WI38 (cell line): ENCODE results near the gene EFNA5.

Source experiments
- H3K4me3 ChIP-seq: 2 replicates; pipeline ENCODE4 v1.5.1; 2011; ENCODE audit warnings: low read depth, mild to moderate bottlenecking, control low read depth, low read length
- TF ChIP-seq, protein P1 (sequence below): IDR thresholded peaks from 2 replicates; pipeline ENCODE4 v1.5.1; 2012; ENCODE audit warnings: low read depth, mild to moderate bottlenecking, control low read depth, low read length

Gene EFNA5

DNA sequence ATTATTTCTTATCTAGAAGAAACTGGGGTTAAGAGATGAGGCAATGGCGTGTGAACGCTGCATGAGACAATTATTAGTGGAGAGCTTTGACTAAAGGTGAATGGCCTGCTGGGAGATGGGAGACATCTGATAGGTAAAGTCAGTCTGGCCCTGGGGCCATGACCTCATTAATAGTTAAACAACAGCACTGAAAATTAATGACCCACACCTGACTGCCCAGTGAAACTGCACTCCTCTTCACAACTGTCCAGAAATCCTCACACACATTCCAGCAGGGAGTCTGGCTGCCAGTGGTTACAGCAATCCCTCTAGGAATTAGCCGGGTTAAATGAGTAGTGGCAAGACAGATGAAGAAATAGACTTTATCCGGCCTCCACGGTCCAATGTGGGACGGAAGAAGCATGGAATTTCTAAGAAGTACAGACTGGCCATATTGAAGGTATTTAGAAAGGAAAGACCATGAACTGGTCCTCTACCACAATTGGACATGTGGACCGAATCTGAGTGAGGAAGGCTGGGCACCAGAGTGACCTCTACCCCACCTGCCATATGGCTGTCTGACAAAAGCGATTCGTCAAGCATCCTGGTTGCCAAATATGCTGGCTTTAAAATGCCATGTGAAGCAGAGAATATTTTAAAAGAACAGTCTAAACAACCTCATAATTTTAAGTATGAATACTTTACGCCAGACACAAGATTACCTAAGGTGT, 138.4 kb downstream of the EFNA5 start:
- no peak overlapping the region for H3K4me3 ChIP-seq
- TF ChIP-seq, protein P1, sequence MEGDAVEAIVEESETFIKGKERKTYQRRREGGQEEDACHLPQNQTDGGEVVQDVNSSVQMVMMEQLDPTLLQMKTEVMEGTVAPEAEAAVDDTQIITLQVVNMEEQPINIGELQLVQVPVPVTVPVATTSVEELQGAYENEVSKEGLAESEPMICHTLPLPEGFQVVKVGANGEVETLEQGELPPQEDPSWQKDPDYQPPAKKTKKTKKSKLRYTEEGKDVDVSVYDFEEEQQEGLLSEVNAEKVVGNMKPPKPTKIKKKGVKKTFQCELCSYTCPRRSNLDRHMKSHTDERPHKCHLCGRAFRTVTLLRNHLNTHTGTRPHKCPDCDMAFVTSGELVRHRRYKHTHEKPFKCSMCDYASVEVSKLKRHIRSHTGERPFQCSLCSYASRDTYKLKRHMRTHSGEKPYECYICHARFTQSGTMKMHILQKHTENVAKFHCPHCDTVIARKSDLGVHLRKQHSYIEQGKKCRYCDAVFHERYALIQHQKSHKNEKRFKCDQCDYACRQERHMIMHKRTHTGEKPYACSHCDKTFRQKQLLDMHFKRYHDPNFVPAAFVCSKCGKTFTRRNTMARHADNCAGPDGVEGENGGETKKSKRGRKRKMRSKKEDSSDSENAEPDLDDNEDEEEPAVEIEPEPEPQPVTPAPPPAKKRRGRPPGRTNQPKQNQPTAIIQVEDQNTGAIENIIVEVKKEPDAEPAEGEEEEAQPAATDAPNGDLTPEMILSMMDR, result no peak

DNA sequence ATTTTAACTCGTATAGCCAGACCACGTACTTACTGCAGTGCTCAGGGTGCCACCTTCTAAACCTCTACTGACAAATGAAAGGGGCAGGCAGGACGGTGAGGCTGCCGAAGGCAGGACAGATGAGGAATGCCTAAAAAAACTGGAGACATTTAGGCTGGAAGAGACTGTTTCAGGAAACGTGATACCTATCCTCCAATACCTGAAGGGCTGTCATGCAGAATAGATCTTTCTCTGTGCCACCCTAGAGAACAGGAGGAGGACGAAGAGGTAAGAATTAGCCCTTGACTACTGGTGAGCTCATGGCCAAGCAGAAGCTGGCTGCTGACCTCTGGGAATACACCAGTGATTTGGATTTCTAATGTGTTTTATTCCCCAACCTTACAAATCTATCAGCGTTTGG, 139.4 kb downstream of the EFNA5 start:
- TF ChIP-seq, protein P1, result no peak
- no peak overlapping the region for H3K4me3 ChIP-seq

DNA sequence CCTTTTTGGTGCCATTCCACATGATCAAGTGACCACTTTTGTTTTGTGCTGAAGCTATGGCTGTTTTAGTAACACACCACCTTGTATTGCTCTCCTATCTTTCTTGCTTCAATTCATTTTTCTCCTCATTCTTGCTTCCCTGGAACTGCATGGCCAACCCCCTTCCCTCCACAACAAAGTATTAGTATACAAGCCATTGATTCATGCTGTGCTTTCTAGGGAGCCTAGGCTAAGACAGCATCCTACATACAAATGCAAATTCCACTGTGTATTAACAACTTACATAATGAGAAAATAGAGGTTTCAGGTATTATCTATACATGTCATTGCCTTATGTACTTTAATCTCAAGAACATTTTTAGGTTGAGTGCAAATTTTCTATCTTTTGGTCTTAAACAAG, 141.1 kb downstream of the EFNA5 start:
- TF ChIP-seq, protein P1, result no peak
- no peak overlapping the region for H3K4me3 ChIP-seq

DNA sequence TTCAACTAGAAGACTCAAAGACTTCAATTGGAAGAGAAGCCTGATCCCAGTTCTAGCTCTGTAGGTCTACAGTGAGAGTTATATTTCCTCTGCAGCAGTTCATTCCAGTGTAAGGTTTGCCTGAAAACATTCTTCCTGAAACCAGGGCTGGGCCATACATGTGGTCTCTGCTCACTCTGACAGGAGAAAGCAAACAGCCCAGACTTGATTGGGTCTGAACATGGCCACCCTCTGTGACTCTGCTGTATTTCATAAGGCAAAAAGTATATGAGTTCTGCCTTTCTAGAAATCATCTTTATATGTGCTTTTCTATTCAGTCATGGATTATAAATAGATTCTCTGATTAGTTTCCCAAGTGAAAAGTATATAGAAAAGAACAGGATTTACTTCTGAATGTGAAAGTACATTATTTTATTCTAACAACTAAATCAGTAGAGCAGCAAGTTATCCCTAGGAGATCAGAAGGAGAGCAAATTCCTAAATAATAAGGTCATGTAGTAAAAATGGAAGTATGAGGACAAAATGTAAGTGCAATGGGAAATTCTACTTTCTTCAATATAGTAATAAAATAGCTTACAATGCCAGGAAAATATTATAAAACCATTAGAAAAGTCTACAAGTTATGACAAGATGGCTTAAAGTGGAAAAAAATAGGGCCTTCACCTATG, 144.3 kb downstream of the EFNA5 start:
- TF ChIP-seq, protein P1, result no peak
- H3K4me3 ChIP-seq, result no peak overlapping the region

DNA sequence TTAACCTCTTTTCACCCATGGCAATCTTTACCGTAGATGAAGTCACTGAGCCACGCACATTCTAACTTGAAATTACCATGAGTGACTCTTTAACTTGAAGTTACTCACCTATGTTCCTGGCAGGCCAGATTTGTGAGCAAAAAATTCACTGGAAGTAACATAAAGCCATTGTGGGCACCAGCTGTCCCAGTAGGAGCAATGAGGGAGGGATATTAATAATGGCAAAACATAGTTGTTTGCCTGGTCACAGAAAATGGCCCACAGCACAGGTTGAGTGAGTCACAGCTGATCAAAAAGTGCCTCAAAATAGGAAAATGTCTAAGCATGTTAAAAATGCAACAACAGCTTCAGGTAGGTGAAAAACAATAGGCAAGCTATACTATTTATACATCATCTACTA, 146.6 kb downstream of the EFNA5 start:
- H3K4me3 ChIP-seq, result no peak overlapping the region
- TF ChIP-seq, protein P1, result no peak

DNA sequence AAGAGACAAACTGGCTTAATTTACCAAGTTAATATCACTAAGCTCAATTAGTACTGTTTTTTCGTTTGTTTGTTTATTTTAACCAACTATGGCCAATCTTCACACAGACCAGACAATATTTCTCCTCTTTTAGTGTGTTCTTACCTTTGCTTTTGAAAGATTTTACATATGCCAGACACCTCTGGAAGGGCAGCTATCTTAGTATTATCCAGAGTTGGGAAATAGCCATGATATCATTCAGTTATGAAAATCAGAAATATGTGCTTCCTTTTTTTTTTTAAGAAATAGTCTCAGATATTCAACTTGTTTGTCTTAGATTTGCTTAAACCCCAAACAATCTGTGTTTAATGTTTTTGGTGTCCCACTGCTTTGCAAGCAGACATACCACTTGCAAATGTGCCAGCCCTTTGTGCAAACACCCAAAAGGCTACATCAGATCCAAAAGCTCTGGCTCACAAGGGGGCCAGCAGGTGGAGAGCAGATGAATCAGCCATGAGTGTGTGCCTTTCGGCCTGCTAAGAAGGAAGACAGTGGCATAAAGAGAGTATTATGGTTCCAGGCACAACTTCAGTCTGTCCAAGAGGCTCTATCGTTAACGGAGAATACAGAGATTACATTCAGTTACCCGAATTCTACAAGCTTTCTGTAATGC, 147.6 kb downstream of the EFNA5 start:
- no peak overlapping the region for H3K4me3 ChIP-seq
- TF ChIP-seq, protein P1, result no peak

GRCh38 chr5:107522456-107522855, 148.3 kb downstream of the EFNA5 start:
- TF ChIP-seq, protein P1, result no peak

More at GRCh38 chr5:107522456-107522855, 148.3 kb downstream of the EFNA5 start:
- no peak overlapping the region for H3K4me3 ChIP-seq
